ENCODE results near the gene TBCD.
"Not testable (repeated sequence)": the region's sequence is repeated elsewhere in the genome, so short reads cannot be mapped to it uniquely, and the experiment has no call there.

The TBCD gene

DNA sequence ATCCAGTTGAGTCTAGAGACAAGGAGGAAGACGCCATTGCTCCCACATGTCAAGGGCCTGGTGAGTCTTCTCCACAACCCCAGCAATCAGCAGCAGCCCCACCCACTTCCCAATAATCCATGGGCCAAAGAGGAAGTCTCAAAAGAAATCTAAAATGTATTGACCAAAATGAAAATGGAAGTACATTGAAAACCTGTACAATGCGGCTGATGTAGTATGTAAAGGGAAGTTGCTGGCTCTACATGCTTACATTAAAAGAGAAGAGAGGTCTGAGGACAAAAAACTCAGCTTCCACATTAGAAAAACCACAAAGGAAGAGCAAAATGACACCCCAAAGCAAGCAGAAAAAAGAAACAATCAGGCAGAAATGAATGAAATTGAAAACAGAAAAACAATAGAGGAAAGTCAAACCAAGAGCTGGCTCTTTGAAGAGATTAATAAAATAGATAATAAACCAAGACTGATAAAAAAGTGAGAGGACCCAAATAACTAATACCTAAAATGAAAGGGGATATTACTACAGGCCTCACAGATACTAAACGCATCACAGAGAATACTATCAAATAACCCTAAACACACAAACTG is 227.0 kb downstream of the TBCD start:
- DNase-seq: peak in 1 of 2 donors; percentile 84

DNA sequence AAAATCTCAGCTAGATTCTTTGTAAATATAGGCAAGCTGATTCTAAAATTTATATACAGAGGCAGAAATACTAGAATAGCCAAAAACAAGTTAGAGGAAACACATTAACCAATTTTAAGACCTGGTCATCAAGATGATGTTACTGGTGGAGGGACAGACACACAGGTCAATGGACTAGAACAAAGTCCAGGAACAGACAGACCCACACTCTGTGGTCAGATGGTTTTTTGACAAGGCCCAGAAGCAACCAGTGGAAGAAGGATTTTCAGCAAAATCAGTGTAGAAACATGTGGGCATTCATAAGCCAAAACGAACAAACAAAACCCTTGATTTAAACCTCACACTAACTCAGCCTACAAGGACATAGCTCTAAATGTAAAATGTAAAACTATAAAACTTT is 227.9 kb downstream of the TBCD start:
- no peak for DNase-seq

DNA sequence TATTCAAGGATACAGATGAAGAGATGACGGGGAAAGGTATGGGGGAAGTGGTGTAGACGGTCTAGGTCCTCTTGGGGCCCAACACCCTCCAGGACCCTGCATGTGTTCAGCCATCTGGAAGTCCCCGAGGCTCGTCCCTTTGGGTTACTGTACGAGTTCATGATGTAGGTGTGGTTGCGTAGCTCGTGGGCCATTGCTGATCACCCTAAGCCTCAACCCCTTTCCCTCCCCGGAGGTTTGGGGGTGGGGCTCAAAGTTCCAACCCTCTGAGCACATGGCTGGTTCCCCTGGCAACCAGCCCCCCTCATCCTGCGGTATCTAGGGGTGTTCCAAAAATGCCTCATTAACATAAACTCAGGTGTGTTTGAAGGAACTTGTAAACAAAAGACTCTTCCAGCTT is 228.8 kb downstream of the TBCD start:
- DNase-seq: no peak

DNA sequence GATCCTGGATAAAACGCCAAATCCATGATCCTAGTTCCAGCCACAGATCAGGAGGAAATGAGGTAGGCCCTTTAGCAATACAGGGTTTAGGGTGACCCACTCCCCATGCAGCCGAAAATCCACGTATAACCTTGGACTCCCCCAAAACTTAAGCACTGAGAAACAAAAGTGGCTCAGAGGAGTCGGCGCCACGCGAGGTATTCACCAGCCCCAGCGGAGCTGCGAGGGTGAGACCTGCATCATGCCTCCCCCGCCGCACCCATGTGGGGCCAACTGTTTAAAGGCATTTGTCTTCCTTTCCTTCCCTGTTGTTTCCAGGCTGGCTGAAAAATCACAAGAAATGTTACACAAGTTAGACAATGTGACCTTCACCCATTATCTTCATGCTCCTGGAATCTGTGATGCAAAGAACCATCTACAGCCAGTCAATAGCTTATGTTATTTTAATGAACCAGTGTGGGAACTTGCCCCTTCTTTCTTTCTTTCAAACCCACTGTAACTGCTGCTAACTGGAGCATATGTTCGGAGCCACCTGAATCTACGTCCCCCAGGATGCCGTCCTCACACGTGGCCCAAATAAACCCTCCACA is 229.4 kb downstream of the TBCD start:
- no peak for DNase-seq

DNA sequence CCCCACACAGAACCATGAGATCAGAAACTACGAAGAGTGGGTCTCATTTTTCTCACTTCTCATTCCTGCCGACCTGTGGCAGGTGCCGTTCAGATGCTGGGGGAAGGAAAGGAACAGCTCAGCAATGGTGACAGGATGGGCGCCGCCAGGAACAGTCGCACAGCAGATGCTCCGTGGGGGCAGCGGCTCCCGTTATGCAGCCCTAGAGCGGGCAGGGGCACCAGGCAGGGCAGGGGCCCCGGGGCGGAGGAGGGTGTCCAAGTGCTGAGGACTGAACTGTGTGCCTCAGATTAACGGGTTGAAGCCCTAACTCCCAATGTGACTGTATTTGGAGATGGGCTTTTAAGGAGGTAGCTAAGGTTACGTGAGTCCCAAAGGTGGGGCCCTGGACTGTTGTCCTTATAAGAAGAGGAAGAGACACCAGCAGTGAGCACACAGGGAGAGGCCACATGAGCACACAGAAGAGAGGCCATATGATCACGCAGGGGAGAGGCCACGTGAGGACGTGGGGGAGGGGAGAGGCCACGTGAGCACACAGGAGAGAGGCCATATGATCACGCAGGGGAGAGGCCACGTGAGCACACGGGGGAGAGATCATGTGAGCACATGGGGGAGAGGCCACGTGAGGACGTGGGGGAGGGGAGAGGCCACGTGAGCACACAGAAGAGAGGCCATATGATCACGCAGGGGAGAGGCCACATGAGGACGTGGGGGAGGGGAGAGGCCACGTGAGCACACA is 231.8 kb downstream of the TBCD start:
- DNase-seq: no peak

DNA sequence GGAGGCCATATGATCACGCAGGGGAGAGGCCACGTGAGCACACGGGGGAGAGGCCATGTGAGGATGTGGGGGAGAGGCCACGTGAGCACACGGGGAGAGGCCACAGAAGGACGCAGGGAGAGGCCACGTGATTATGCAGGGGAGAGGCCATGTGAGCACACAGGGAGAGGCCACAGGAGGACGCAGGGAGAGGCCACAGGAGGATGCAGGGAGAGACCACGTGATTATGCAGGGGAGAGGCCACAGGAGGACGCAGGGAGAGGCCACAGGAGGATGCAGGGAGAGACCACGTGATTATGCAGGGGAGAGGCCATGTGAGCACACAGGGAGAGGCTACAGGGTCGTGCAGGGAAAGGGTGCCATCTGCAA is 232.4 kb downstream of the TBCD start:
- not testable (repeated sequence) for DNase-seq

DNA sequence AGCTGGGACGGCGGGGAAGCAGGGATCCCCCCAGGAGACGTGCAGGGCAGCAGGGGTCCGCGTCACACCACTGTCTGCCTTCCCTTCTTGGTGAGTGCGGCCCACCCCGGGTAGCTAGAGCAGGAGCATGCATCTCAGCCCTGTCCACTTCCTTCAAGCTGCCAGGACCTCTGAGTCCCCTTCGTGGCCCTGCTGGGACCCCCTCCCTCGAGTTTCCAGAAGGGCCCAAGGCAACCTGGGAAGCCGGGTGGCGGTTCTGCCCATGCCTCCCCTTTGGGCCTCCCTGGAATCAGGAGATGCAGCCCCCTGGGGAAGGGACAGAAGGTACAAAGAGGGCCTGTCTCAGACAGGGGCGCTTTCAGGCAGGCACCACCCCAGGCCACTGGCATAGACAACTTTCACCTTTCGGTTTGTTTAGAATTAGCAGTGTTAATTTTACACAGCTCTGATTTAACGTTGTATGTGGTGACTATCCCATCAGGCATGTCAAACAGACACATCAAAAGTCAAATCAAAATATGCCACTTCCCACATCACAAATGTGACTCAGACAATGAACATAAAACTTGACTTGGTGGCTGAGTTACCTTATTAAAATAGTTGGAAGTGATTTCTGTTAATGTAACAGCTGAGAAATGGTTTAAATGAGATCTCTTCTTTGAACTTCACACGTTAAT is 233.0 kb downstream of the TBCD start:
- no peak for DNase-seq

DNA sequence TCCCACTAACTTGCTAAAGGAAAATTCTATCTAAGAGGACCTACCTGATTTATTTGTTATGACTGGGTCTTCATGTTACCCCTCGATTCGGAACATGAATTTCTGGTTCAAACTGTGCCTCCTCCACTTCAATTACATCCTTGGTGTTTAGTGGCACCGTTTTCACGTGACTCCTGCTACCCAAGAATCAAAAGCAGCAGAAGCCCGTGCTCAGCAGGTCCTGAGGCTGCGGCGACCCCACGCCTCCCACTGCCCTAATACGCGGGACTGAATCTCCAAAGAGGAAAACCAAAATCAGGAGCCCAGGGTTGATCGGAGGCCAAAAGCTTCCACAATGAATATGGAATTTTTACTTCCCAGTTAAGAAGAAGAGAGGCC is 233.6 kb downstream of the TBCD start:
- no peak for DNase-seq

DNA sequence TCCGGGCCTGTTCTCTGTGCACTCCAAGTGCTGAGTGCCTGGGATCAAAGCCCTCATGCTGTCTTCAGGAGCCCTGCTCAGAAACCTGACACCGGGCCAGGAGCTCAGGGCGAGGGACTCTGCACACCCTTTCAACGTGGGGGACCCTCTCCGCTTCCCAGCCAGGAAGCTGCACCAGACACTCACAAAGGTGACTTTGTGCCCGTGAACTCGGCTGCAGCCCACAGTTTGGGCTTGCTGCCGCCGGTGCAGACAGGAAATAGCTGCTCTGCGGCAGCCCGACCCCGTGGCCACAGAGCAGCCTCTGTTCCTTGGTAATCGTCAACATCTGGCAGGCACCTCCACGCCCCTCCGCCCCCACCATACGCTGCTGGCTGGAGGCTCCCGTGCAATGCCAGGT is 234.1 kb downstream of the TBCD start:
- peak in 1 of 2 donors; percentile 57 for DNase-seq

DNA sequence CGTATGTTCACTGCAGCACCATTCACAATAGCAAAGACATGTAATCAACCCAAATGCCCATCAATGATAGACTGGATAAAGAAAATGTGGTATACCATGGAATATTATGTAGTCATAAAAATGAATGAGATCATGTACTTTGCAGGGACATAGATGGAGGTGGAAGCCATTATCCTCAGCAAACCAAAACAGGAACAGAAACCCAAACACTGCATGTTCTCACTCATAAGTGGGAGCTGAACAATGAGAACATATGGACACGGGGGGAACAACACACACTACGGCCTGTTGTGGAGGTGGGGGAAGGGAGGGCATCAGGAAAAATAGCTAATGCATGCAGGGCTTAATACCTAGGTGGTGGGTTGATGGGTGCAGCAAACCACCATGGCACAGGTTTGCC is 237.2 kb downstream of the TBCD start:
- DNase-seq: not testable (repeated sequence)

DNA sequence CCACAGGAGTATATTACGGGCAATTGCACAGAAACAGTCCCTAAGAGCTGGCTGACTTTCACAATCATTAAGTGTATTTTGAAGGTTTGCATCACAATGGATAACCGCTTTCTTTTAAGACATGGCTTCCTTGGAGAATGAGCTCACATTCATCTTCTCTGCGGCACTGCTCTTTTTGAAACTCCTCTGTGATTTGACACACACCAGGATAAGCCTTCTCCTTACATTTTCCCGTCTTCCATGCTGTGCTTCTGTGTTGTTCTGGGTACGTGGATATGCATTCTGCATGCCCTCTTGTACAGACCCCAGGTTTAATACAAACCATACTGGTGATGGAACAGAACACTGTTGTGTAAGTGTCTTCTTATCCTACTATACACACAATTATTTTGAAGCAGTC is 238.0 kb downstream of the TBCD start:
- no peak for DNase-seq

DNA sequence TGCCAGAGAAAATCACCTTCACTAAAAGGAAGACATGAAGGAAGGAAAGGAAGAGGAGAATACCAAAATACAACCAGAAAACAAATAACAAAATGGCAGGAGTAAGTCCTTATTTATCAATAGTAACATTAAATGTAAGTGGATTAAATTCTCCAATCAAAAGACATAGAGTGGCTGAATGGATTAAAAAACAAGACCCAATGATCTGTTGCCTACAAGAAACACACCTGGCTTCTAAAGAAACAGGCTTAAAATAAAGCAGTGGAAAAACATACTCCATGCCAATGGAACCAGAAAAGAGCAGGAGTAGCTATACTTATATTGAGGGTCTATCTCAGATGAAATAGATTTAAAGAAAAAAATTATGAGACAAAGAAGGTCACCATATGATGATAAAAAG is 241.1 kb downstream of the TBCD start:
- no peak for DNase-seq
